ENCODE measurements around the gene DPP7. TPM values are rescaled to one million over a fixed set of nuclear protein-coding genes. Genes with fewer than 3 reads are reported as not detected.
A peak's percentile ranks its signal among the peaks of the same experiment; 100 is the strongest.

DPP7 gene
- total RNA-seq, 1 donor from 2014 or later, result 86.7 TPM

- H3K4me3 Mint-ChIP-seq, result no peak overlapping the region
- TF ChIP-seq CTCF (conservative IDR thresholded peaks at IDR 0.05), result no peak
Observed at GRCh38 chr9:137115394-137116026, 977 bp upstream of the DPP7 start.

DNA sequence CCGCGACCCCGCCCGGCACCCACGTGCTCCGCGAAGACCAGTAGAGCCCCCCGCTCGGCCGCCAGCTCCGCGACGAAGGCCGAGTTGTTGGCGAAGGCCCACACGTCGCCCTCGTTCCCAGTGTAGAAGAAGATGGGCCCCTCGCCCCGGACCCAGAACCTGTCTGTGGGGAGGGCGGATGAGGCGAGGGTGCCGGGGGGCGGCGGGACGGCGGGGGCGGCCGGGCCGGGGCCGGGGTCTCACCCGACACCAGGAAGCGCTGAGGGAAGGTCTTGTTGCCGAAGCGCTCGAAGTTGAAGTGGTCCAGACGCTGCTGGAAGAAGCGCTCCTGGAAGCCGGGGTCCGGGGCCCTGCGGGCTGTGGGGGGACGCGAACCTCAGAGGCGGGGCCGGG is 317 bp downstream of the DPP7 start:
- DNase-seq (ENCODE audit: extremely low spot score, unreplicated experiment), result no peak
- no peaks in the 10 kb centered on the region for H3K36me3 Mint-ChIP-seq
- no peaks in the 10 kb centered on the region for H3K9me3 Mint-ChIP-seq
- H3K27me3 Mint-ChIP-seq, result peaks cover 3% of the 10 kb centered on the region
- H3K27ac Mint-ChIP-seq, result no peak overlapping the region
- H3K4me3 Mint-ChIP-seq, result no peak overlapping the region
- H3K4me1 Mint-ChIP-seq (ENCODE audit: unreplicated experiment), result peaks cover 6% of the 10 kb centered on the region
- no peak for TF ChIP-seq CTCF (conservative IDR thresholded peaks at IDR 0.05)

More at GRCh38 chr9:137115394-137116026, 977 bp upstream of the DPP7 start:
- H3K36me3 Mint-ChIP-seq, result no peaks in the 10 kb centered on the region
- H3K4me1 Mint-ChIP-seq (ENCODE audit: unreplicated experiment), result peaks cover 6% of the 10 kb centered on the region
- H3K27me3 Mint-ChIP-seq, result peaks cover 3% of the 10 kb centered on the region
- DNase-seq (ENCODE audit: extremely low spot score, unreplicated experiment), result no peak
- H3K9me3 Mint-ChIP-seq, result no peaks in the 10 kb centered on the region
- H3K27ac Mint-ChIP-seq, result no peak overlapping the region

DNA sequence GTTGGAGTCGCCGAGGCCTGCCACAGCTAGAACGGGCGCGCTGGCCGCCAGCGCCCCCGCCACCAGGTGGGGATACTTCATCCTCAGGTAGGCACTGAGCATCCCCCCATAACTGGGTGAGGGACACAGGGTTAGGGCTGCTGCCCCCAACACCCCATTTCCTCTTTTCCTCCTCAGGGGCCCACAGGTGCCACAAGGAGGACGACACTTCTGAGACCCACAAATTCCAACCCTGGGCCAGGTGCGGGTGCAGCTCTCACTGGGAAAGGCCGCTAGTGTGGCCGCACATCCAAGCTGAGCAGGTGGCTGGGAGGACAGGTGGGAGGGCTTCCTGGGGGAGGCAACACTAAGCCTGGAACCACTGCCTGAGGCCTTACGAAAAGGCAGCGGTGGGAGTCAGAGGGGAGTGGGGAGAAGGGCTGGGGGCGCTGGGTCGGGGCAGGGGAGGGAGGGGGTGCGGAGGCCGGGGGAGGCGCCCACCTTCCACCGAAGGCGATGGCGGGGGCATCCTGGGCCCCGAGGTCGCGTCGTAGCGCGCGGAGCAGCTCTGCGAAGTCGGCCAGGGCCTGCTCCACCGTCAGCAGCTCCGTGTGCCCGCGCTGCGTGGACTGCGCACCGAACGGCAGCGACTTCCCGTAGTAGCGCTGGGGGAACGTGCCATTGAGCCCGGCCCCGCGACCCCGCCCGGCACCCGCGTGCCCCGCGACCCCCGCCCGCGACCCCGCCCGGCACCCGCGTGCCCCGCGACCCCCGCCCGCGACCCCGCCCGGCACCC is 961 bp downstream of the DPP7 start:
- Mint-ChIP-seq H3K4me3 (peak overlapping the region; percentile 72), H3K36me3 (no peaks in the 10 kb centered on the region), H3K27ac (no peak overlapping the region), H3K4me1 (ENCODE audit: unreplicated experiment) (peaks cover 6% of the 10 kb centered on the region), H3K9me3 (no peaks in the 10 kb centered on the region), H3K27me3 (peaks cover 3% of the 10 kb centered on the region)
- DNase-seq (ENCODE audit: extremely low spot score, unreplicated experiment), result no peak
- TF ChIP-seq CTCF (conservative IDR thresholded peaks at IDR 0.05), result no peak

DNA sequence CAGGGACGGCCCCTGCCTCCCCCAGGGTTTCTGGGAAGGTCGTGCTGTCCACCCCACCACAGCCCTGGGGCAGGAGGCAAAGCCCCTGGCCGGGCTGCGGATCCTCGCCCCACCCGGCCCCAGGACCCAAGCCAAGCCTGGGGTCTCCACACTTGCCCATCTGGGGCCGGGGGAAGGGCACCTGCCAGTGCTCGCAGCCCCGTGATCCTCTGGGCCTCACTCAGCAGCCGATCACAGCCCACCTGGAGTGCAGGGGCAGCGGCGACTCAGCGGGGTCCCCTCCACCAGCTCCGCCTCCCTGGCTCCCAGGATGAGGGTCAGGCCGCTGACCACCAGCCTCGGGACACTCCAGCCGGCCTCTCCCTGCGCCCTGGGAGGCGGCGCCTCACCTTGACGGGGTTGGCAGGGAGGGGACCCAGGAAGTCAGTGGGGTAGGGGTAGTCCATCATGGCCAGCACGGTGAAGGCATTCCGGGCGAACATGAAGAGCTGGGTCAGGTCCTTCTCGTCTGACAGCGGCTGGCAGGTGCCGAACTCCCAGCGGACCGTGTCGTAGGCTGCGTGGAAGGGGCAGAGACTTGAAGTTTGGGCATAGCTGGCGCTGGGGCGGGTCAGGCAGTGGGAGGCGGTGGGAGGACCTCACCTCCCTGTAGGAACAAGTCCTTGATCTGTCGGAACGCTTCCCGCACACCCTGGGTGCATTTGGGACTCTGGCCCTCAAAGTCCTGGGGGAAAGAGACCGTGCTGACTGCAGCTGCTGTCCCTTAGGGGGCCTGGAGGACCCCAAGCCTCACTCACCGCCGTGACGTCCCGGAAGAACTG is 1.8 kb downstream of the DPP7 start:
- no peaks in the 10 kb centered on the region for H3K9me3 Mint-ChIP-seq
- TF ChIP-seq CTCF (conservative IDR thresholded peaks at IDR 0.05), result no peak
- peak overlapping the region; percentile 72 for H3K4me3 Mint-ChIP-seq
- DNase-seq (ENCODE audit: extremely low spot score, unreplicated experiment), result no peak
- H3K27ac Mint-ChIP-seq, result no peak overlapping the region
- H3K36me3 Mint-ChIP-seq, result no peaks in the 10 kb centered on the region
- peaks cover 3% of the 10 kb centered on the region for H3K27me3 Mint-ChIP-seq
- H3K4me1 Mint-ChIP-seq (ENCODE audit: unreplicated experiment), result peaks cover 6% of the 10 kb centered on the region

GRCh38 chr9:137111788-137112563 is 2.6 kb downstream of the DPP7 start:
- no peaks in the 10 kb centered on the region for H3K9me3 Mint-ChIP-seq
- no peak for DNase-seq (ENCODE audit: extremely low spot score, unreplicated experiment)
- no peak overlapping the region for H3K27ac Mint-ChIP-seq
- H3K27me3 Mint-ChIP-seq, result peaks cover 3% of the 10 kb centered on the region
- TF ChIP-seq CTCF (conservative IDR thresholded peaks at IDR 0.05), result no peak
- H3K36me3 Mint-ChIP-seq, result no peaks in the 10 kb centered on the region
- peaks cover 6% of the 10 kb centered on the region for H3K4me1 Mint-ChIP-seq (ENCODE audit: unreplicated experiment)
- no peak overlapping the region for H3K4me3 Mint-ChIP-seq
